IMR-90 (cell line): ENCODE data around the gene BTBD9.

Experiments used
- CEBPB ChIP-seq: IDR thresholded peaks from 2 replicates; pipeline ENCODE4 v1.6.1; 2012; ENCODE audit warnings: low read depth, low read length, improper control_type of control experiment
- CTCF ChIP-seq: conservative IDR thresholded peaks from 2 replicates; pipeline ENCODE4 v1.5.1; 2012; ENCODE audit warnings: mild to moderate bottlenecking, low read depth, low read length, improper control_type of control experiment
- FOS ChIP-seq: fragments of 150-350 bp; IDR thresholded peaks from 2 replicates; pipeline ENCODE4 v1.6.1; 2016; ENCODE audit warnings: low read depth, low read length
- MAFK ChIP-seq: IDR thresholded peaks from 2 replicates; pipeline ENCODE4 v1.6.1; 2012; ENCODE audit warnings: low read depth, low read length, improper control_type of control experiment
- RAD21 ChIP-seq: IDR thresholded peaks from 2 replicates; pipeline ENCODE4 v1.6.1; 2012; ENCODE audit warnings: low read length, improper control_type of control experiment
- RCOR1 ChIP-seq: IDR thresholded peaks from 2 replicates; pipeline ENCODE4 v1.6.1; 2012; ENCODE audit warnings: mild to moderate bottlenecking, low read length, improper control_type of control experiment; ENCODE audit not compliant: insufficient replicate concordance

- no peak for TF ChIP-seq RAD21
- no peak for TF ChIP-seq RCOR1
- TF ChIP-seq CTCF: no peak
- TF ChIP-seq FOS: no peak
- TF ChIP-seq CEBPB: no peak
- TF ChIP-seq MAFK: no peak
Measured at GRCh38 chr6:38423746-38424145, 216.0 kb downstream of the BTBD9 start.
